Vagina (tissue), 2 donors: ENCODE results near the gene PTGR2.

ENCODE experiments used
- POLR2A ChIP-seq, 2 donors: fragments of 450-650 bp; IDR thresholded peaks; one replicate each; pipeline ENCODE4 v1.6.1; 2017; ENCODE audit warnings: antibody characterized with exemption in 2 of 2, mild to moderate bottlenecking in 2 of 2, moderate library complexity in 2 of 2
- TF ChIP-seq, protein P1 (sequence below), 3 experiments: fragments of 450-650 bp in 2 of 3; fragments of 200-600 bp in 1 of 3; sonication (generic) in 1 of 3; IDR thresholded peaks; one replicate each; pipeline ENCODE4 v1.5.1; 2017 to 2019; ENCODE audit warnings: antibody characterized with exemption in 3 of 3, mild to moderate bottlenecking in 2 of 3, moderate library complexity in 2 of 3

DNA sequence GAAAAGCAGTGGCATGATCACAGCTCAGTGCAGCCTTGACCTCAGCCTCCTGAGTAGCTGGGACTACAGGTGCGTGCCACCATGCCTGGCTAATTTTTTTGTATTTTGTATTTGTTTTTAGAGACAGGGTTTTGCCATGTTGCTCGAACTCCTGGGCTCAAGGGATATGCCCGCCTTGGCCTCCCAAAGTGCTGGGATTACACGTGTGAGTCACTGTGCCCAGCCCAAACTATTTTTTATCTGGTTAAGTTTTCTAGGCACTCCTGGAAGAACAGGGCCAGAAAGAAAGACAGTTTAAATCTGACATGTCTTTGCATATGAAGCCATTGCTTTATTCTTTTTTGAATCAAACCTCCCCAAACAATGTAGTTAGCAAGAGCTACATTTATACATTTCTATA, 27.5 kb upstream of the PTGR2 start:
- TF ChIP-seq, protein P1, sequence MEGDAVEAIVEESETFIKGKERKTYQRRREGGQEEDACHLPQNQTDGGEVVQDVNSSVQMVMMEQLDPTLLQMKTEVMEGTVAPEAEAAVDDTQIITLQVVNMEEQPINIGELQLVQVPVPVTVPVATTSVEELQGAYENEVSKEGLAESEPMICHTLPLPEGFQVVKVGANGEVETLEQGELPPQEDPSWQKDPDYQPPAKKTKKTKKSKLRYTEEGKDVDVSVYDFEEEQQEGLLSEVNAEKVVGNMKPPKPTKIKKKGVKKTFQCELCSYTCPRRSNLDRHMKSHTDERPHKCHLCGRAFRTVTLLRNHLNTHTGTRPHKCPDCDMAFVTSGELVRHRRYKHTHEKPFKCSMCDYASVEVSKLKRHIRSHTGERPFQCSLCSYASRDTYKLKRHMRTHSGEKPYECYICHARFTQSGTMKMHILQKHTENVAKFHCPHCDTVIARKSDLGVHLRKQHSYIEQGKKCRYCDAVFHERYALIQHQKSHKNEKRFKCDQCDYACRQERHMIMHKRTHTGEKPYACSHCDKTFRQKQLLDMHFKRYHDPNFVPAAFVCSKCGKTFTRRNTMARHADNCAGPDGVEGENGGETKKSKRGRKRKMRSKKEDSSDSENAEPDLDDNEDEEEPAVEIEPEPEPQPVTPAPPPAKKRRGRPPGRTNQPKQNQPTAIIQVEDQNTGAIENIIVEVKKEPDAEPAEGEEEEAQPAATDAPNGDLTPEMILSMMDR (IDR thresholded peaks at IDR 0.05): no peak
- no peak for TF ChIP-seq POLR2A (IDR thresholded peaks at IDR 0.05)
